HK-2 (cell line): ENCODE data around the gene GINS1.

Experiments used
- DNase-seq: peaks from one replicate; pipeline ENCODE4 v3.0.0-alpha.2; 2018; ENCODE audit not compliant: unreplicated experiment

Gene GINS1

GRCh38 chr20:25407311-25408169, at the start of gene GINS1:
Gene GINS1 (plus strand): TSS chr20:25407673. CDS start chr20:25407821, 148 bp downstream.
- DNase-seq, result peak; percentile 98

- DNase-seq, result peak; percentile 32
Observed at GRCh38 chr20:25360631-25361286, 46.7 kb upstream of the GINS1 start.

GRCh38 chr20:25361287-25361683, 46.2 kb upstream of the GINS1 start:
- DNase-seq, result peak; percentile 31

- no peak for DNase-seq
Observed at GRCh38 chr20:25364180-25364788, 43.2 kb upstream of the GINS1 start.

GRCh38 chr20:25364879-25365699, 42.4 kb upstream of the GINS1 start:
- no peak for DNase-seq

- DNase-seq, result no peak
Observed at GRCh38 chr20:25368526-25368925, 38.9 kb upstream of the GINS1 start.

- DNase-seq, result no peak
Observed at GRCh38 chr20:25368976-25369375, 38.5 kb upstream of the GINS1 start.

- no peak for DNase-seq
Observed at GRCh38 chr20:25369529-25369928, 37.9 kb upstream of the GINS1 start.

GRCh38 chr20:25369971-25370370, 37.5 kb upstream of the GINS1 start:
- no peak for DNase-seq

GRCh38 chr20:25372584-25373336, 34.7 kb upstream of the GINS1 start:
- DNase-seq, result peak; percentile 30

- no peak for DNase-seq
Observed at GRCh38 chr20:25374842-25375241, 32.6 kb upstream of the GINS1 start.

GRCh38 chr20:25376236-25376635, 31.2 kb upstream of the GINS1 start:
- DNase-seq, result no peak

GRCh38 chr20:25376886-25377285, 30.6 kb upstream of the GINS1 start:
- DNase-seq, result no peak

GRCh38 chr20:25378189-25378883, 29.1 kb upstream of the GINS1 start:
- no peak for DNase-seq

- DNase-seq, result no peak
Observed at GRCh38 chr20:25378884-25379733, 28.4 kb upstream of the GINS1 start.

- DNase-seq, result no peak
Observed at GRCh38 chr20:25380945-25381614, 26.4 kb upstream of the GINS1 start.

- no peak for DNase-seq
Observed at GRCh38 chr20:25382704-25383370, 24.6 kb upstream of the GINS1 start.

GRCh38 chr20:25389401-25389857, 18.0 kb upstream of the GINS1 start:
- peak; percentile 47 for DNase-seq
